H9 (cell line): Measurements from ENCODE around the gene PGM1. TPM values are rescaled to one million over a fixed set of nuclear protein-coding genes. Genes with fewer than 3 reads are reported as not detected.

Experiments used
- DNase-seq: peaks from one replicate; pipeline ENCODE4 v3.0.0-alpha.2; 2017
- H2AFZ ChIP-seq: one replicate; pipeline ENCODE4 v1.6.1; 2013; ENCODE audit warnings: mild to moderate bottlenecking, low read length, control low read depth, moderate library complexity
- H2AK5ac ChIP-seq: 2 replicates; pipeline ENCODE4 v1.6.1; 2013; ENCODE audit warnings: low read length, control low read depth, mixed read lengths; ENCODE audit not compliant: insufficient read length
- H2BK120ac ChIP-seq: one replicate; pipeline ENCODE4 v1.6.1; 2013; ENCODE audit warnings: low read depth, mild to moderate bottlenecking, low read length, control low read depth, inconsistent platforms; ENCODE audit not compliant: poor library complexity, severe bottlenecking
- H2BK12ac ChIP-seq: 2 replicates; pipeline ENCODE4 v1.6.1; 2013; ENCODE audit warnings: low read length, control low read depth, mixed read lengths, low read depth; ENCODE audit not compliant: insufficient read length
- H2BK15ac ChIP-seq: 2 replicates; pipeline ENCODE4 v1.6.1; 2013; ENCODE audit warnings: low read depth, low read length, control low read depth
- H2BK20ac ChIP-seq: one replicate; pipeline ENCODE4 v1.6.1; 2013; ENCODE audit warnings: low read depth, mild to moderate bottlenecking, low read length, control low read depth, inconsistent platforms; ENCODE audit not compliant: poor library complexity, severe bottlenecking
- H2BK5ac ChIP-seq: 2 replicates; pipeline ENCODE4 v1.6.1; 2013; ENCODE audit warnings: low read length, control low read depth, mixed read lengths; ENCODE audit not compliant: insufficient read length
- H3K14ac ChIP-seq: 2 replicates; pipeline ENCODE4 v1.6.1; 2013; ENCODE audit warnings: low read length, control low read depth; ENCODE audit not compliant: insufficient read depth
- H3K18ac ChIP-seq: 2 replicates; pipeline ENCODE4 v1.6.1; 2013; ENCODE audit warnings: low read depth, mild to moderate bottlenecking, mixed read lengths, low read length, control low read depth; ENCODE audit not compliant: insufficient read length
- H3K23ac ChIP-seq: 2 replicates; pipeline ENCODE4 v1.6.1; 2013; ENCODE audit warnings: low read length, control low read depth, mixed read lengths, low read depth; ENCODE audit not compliant: insufficient read length
- H3K23me2 ChIP-seq: 2 replicates; pipeline ENCODE4 v1.6.1; 2013; ENCODE audit warnings: low read depth, mild to moderate bottlenecking, mixed read lengths, low read length, control low read depth; ENCODE audit not compliant: insufficient read length, poor library complexity, severe bottlenecking
- H3K27ac ChIP-seq: 2 replicates; pipeline ENCODE4 v1.5.1; 2013; ENCODE audit warnings: low read length, control low read depth, mixed read lengths, low read depth; ENCODE audit not compliant: insufficient read length
- H3K27me3 ChIP-seq: 2 replicates; pipeline ENCODE4 v1.6.1; 2013; ENCODE audit warnings: low read length, control low read depth, inconsistent platforms; ENCODE audit not compliant: insufficient read depth
- H3K4ac ChIP-seq: 2 replicates; pipeline ENCODE4 v1.6.1; 2013; ENCODE audit warnings: low read depth, mild to moderate bottlenecking, control low read depth, inconsistent platforms, low read length, moderate library complexity
- H3K4me1 ChIP-seq: 2 replicates; pipeline ENCODE4 v1.6.1; 2013; ENCODE audit warnings: low read length, control low read depth, inconsistent platforms; ENCODE audit not compliant: insufficient read depth
- H3K4me2 ChIP-seq: 2 replicates; pipeline ENCODE4 v1.6.1; 2013; ENCODE audit warnings: low read length, control low read depth, mixed read lengths; ENCODE audit not compliant: insufficient read length, insufficient read depth
- H3K56ac ChIP-seq: 2 replicates; pipeline ENCODE4 v1.6.1; 2013; ENCODE audit warnings: low read depth, mild to moderate bottlenecking, mixed read lengths, low read length, control low read depth; ENCODE audit not compliant: insufficient read length
- H3K79me1 ChIP-seq: 2 replicates; pipeline ENCODE4 v1.6.1; 2013; ENCODE audit warnings: low read depth, mild to moderate bottlenecking, moderate library complexity, low read length, control low read depth, inconsistent platforms; ENCODE audit not compliant: insufficient read depth, poor library complexity, severe bottlenecking
- H3K79me2 ChIP-seq: 2 replicates; pipeline ENCODE4 v1.6.1; 2013; ENCODE audit warnings: low read length, control low read depth, inconsistent platforms; ENCODE audit not compliant: insufficient read depth
- H3K9ac ChIP-seq: 2 replicates; pipeline ENCODE4 v1.6.1; 2013; ENCODE audit warnings: low read length, control low read depth, mixed read lengths; ENCODE audit not compliant: insufficient read length; ENCODE audit errors: extremely low read depth
- H3K9me3 ChIP-seq: one replicate; pipeline ENCODE4 v1.6.1; 2013; ENCODE audit warnings: low read depth, low read length, inconsistent platforms; ENCODE audit not compliant: control insufficient read depth
- H3T11ph ChIP-seq: one replicate; pipeline ENCODE4 v1.6.1; 2013; ENCODE audit warnings: mild to moderate bottlenecking, low read length, control low read depth, inconsistent platforms
- H4K20me1 ChIP-seq: one replicate; pipeline ENCODE4 v1.6.1; 2013; ENCODE audit not compliant: control insufficient read depth, insufficient read length, insufficient read depth
- H4K5ac ChIP-seq: 2 replicates; pipeline ENCODE4 v1.6.1; 2013; ENCODE audit warnings: low read depth, mild to moderate bottlenecking, mixed read lengths, low read length, control low read depth; ENCODE audit not compliant: insufficient read length
- H4K8ac ChIP-seq: replicated peaks from 2 replicates; pipeline ENCODE4 v1.6.1; 2013; ENCODE audit warnings: low read length, control low read depth, mixed read lengths, low read depth; ENCODE audit not compliant: insufficient read length
- H4K91ac ChIP-seq: 2 replicates; pipeline ENCODE4 v1.6.1; 2013; ENCODE audit warnings: low read depth, mild to moderate bottlenecking, moderate library complexity, mixed read lengths, low read length, control low read depth; ENCODE audit not compliant: insufficient read length
- H3K27ac Mint-ChIP-seq, 3 experiments: 2 replicates in 2 of 3; 3 replicates in 1 of 3; pipeline ENCODE4 v1.8.0; 2020 to 2021; ENCODE audit warnings: mixed read lengths in 3 of 3, mild to moderate bottlenecking in 1 of 3, moderate library complexity in 1 of 3
- H3K27me3 Mint-ChIP-seq: 2 replicates; pipeline ENCODE4 v1.8.0; 2021; ENCODE audit warnings: low read depth, mild to moderate bottlenecking, moderate library complexity, mixed read lengths
- H3K36me3 Mint-ChIP-seq, 3 experiments: 2 replicates in 2 of 3; 3 replicates in 1 of 3; pipeline ENCODE4 v1.8.0; 2020 to 2021; ENCODE audit warnings: low read depth in 3 of 3, mixed read lengths in 3 of 3; ENCODE audit not compliant: insufficient read depth in 1 of 3
- H3K4me1 Mint-ChIP-seq, 2 experiments: 2 replicates each; pipeline ENCODE4 v1.8.0; 2020; ENCODE audit warnings: mixed read lengths in 2 of 2
- H3K4me3 Mint-ChIP-seq, 2 experiments: 2 replicates in 1 of 2; 3 replicates in 1 of 2; pipeline ENCODE4 v1.8.0; 2020 to 2021; ENCODE audit warnings: mild to moderate bottlenecking in 2 of 2, mixed read lengths in 2 of 2, moderate library complexity in 1 of 2
- H3K9me3 Mint-ChIP-seq, 2 experiments: 2 replicates in 1 of 2; 3 replicates in 1 of 2; pipeline ENCODE4 v1.8.0; 2020; ENCODE audit warnings: mild to moderate bottlenecking in 2 of 2, mixed read lengths in 2 of 2, moderate library complexity in 1 of 2
- CTCF ChIP-seq: fragments of 200-600 bp; sonication (generic); conservative IDR thresholded peaks from 3 replicates; pipeline ENCODE4 v1.8.0; 2021; ENCODE audit warnings: antibody characterized with exemption, mild to moderate bottlenecking
- total RNA-seq: library from RNA; stranded (reverse); gene quantifications from 2 replicates; pipeline ENCODE4 v1.2.1, GENCODE V29; 2021

Gene PGM1
- total RNA-seq, 1 experiment from 2014 or later, result 56.4 TPM

- H2AFZ ChIP-seq, result no peak overlapping the region
- no peaks in the 10 kb centered on the region for H3K79me2 ChIP-seq
- Mint-ChIP-seq H3K4me3 (no peak overlapping the region), H3K27ac (no peak overlapping the region), H3K27me3 (no peaks in the 10 kb centered on the region), H3K9me3 (no peaks in the 10 kb centered on the region), H3K4me1 (no peaks in the 10 kb centered on the region), H3K36me3 (no peaks in the 10 kb centered on the region; a peak in 1 of 7 replicates)
- H3K4ac ChIP-seq, result no peak overlapping the region
- H4K91ac ChIP-seq, result no peak overlapping the region
- no peak overlapping the region for H3K18ac ChIP-seq
- no peak overlapping the region for H2AK5ac ChIP-seq
- no peak overlapping the region for H3K56ac ChIP-seq
- H4K20me1 ChIP-seq, result no peaks in the 10 kb centered on the region
- H3K4me2 ChIP-seq, result no peak overlapping the region
- no peak overlapping the region for H4K8ac ChIP-seq
- H2BK12ac ChIP-seq, result no peak overlapping the region
- no peak for DNase-seq
- no peaks in the 10 kb centered on the region for H3K9me3 ChIP-seq
- H3K23ac ChIP-seq, result no peak overlapping the region
- H2BK20ac ChIP-seq, result no peak overlapping the region
- no peak overlapping the region for H2BK15ac ChIP-seq
- no peak overlapping the region for H2BK5ac ChIP-seq
- H4K5ac ChIP-seq, result no peak overlapping the region
- no peak overlapping the region for H2BK120ac ChIP-seq
- no peak overlapping the region for H3K14ac ChIP-seq
- no peaks in the 10 kb centered on the region for H3K23me2 ChIP-seq
- TF ChIP-seq CTCF, result no peak
- no peaks in the 10 kb centered on the region for H3K4me1 ChIP-seq
- no peaks in the 10 kb centered on the region for H3K27me3 ChIP-seq
- H3K9ac ChIP-seq, result no peak overlapping the region
- no peaks in the 10 kb centered on the region for H3K79me1 ChIP-seq
- no peak overlapping the region for H3K27ac ChIP-seq
- H3T11ph ChIP-seq, result no peak overlapping the region
Observed at GRCh38 chr1:63545780-63546179, 47.4 kb upstream of the PGM1 start.
